Activated gamma-delta T cell treated with Interleukin-2 at 50 U/mL for 16 hours (primary cell): Measurements from ENCODE around the gene C11orf42.
"Not testable (repeated sequence)": the region's sequence is repeated elsewhere in the genome, so short reads cannot be mapped to it uniquely, and the experiment has no call there.

ENCODE experiments used
- DNase-seq: peaks from one replicate; pipeline ENCODE4 v3.0.0-alpha.2; 2020

C11orf42 gene

DNA sequence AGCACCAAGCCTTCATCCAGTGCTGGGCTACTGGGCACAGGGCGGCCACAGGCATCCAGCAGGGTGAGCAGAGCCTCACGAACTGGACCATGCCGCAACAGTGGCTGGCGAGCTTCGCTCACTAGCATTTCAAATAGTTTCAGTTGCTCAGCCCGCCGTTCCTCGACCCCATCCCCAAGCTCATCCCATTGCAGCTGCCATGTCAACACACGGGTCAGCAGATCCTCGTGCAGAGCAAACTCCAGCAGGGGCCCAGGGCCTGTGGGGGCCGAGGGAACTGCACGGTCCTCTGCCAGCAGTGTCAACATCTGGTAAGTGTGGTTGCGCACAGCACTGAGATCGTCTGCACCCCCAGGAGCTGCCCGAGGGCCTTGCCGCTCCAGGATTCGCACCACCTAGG is 18.5 kb downstream of the C11orf42 start:
- no peak for DNase-seq

DNA sequence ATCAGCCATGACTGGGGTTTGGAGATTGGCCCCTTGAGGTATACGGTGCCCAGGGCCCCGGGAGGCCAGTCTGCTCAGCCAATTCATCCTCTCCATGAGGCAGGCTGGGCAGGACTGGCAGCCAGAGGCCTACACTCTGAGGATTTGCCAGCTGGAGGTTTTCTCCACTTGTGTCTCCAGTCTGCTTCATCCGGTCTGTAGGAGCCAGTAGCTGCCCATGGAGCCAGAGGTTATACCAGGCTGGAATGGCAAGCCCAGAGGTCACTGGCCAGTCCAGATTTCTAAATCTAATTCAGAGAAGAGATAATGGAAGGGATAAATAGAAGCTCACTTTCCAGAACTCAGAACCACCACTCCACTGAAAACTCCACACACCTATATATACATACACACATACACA is 19.1 kb downstream of the C11orf42 start:
- no peak for DNase-seq

DNA sequence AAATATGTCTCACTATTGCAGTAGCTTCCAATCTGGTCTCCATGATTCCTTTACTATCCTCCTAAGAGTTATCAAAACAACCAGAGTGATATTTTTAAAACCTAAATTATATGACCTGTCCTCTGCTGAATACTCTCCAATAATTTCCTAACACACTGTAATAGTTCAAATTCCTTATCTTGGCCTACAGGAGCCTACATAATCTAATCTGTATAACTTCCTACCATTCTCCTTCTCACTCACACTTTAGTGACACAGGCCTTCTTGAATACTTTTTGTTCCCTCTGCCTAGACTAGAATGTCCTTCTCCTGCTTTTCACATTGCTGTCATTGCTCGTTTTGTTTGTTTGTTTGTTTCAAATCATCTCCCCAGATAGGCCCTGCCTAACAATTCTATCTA is 19.7 kb downstream of the C11orf42 start:
- no peak for DNase-seq

DNA sequence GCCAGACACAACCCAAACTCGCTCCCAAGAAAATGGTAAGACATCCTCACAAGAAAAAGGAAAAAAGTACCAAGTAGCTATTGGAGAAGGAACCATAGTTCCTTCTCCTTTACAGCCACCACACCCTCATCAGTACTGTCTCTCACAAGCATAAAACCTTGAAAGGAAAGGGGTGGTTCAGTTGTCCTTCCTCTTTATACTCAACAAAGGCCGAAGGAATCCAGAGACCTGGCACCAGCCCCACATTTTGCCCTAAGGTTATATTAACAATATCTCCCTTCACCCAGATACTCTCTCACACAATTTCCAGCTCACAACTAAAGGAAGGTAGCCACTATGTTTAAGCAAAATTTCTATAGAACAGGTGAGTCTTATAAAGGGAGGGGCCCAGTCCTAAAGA is 20.5 kb downstream of the C11orf42 start:
- no peak for DNase-seq

DNA sequence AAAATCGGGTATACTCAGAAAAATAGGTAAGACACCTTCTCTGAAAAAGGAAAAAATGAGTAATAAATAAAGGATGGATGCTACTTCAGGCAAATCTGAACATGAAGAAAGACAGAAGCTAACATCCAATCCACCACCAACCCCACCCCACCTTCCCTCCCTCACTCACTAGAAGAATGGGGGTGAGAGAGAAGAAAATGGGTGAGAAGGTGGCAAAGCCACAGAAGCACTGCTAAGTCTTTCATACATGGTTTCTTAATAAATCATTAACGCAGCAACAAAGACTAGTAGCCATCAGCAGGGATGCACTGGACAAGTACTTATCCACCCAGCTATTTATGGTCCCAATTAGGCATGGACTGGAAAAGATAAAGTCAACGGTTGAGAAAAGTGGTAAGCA is 23.2 kb downstream of the C11orf42 start:
- DNase-seq, result no peak

DNA sequence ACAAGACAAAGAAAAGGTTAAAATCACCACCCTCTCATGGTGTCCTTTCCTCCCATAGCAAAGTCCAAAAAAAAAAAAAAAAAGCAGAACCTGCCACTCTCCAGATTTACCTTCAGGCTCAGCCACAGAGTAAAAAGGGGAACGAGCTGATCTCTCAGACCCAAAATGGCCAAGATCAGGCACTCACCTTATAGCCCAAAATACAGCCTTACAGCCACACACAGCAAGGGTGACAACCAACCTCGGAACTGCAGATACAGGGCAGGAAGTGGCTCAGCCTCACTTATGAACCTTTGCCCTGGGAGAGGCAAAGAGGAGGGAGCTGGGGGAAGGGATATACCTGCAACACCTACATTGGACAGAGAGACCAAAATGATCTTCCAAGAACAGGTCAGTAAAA is 24.6 kb downstream of the C11orf42 start:
- DNase-seq, result peak; percentile 25

DNA sequence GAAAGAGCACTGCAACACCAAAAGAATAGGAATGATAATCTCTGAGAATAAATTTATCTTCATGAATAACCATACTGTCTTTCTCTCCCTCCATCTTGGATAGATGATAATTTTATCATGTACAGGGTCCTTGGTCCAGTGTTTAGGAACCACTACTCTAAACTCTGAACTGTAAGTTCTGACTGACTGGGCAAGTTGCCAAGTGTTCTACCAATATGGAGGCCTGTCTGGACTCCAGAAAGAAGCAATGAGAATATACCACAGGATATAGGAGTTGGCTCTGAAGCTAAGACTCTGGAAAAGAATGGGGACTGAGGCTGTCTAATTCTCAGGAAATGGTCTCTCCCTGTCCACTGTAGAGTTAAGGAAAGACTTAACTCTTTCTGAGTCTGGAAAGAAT is 27.5 kb downstream of the C11orf42 start:
- DNase-seq, result no peak

DNA sequence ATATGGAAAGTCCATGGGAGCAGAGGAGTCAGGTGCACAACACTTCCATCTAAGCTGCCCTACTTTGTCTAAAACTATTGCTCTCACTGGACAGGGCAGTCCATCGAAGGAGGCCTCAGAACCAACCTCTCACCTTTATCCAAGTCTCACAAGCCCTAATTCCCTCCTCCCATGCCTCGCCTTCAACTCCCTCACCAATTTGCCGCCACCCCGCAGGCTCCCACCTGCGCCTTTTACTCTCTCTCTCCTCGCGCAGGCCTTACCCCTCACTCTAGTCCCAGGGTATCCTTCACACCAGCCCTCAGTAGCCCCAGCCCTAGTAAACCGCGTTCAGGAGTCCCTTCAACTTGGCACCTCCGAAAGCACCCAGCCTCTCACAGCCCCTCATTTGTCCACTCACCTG is 28.6 kb downstream of the C11orf42 start:
- peak; percentile 15 for DNase-seq

DNA sequence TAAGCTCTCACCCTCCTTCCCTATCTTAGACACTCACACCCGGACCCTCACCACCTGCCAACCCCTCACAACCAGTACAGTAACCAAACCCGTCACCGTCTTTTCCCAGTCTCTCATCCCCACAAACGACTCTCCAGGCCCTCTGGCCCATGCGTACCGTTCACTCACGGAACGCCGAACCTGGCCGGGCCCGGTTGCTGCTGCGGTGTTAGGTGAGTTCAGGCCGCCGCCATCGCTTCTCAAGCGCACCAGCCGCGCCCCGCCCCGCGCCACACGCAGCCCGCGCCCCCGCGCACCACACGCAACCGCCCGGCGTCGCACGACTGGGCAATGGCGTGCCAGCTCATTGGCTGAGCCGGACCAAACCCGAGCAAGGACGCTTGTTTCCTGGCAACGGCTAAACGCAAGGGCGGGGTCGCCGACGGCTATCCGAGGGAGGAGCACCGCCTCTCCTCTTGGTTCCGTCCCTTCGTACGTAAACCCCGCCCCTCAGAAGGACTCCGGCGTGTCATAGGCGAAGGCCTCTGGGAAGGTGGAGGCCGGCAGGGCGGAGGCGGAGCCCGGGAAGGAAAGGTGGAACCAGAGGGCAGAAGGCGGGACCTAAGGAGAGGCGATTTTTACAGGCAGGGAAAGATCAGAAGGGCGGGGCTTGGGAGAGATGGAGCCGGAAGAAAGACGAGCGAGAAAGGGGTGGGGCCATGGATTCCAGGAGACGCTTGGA is 29.2 kb downstream of the C11orf42 start, which contains the start of gene FHIP1B:
FHIP1B (minus strand) TSS at position 250 of the 721 bp plus-strand sequence. CDS start 10,120 bp downstream, outside the sequence.
- DNase-seq, result peak; percentile 99

DNA sequence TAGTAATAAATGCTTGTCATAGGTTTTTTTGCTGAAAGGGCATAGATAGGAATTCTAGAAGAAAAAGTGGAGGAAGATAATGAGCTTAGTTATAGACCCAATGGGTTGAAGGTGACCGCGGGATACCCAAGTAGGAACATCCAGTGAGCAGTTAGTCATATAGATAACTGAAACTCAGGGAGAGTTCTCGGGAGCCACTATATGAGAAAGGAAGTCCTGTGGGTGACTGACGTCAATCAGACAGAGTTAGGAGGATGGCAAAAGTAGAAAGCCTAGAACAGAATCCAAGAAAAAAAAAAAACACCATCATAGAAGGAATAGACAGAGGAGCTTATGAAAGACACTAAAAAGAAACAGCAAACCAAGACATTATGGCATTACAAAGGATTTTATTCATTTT is 31.9 kb downstream of the C11orf42 start:
- no peak for DNase-seq

DNA sequence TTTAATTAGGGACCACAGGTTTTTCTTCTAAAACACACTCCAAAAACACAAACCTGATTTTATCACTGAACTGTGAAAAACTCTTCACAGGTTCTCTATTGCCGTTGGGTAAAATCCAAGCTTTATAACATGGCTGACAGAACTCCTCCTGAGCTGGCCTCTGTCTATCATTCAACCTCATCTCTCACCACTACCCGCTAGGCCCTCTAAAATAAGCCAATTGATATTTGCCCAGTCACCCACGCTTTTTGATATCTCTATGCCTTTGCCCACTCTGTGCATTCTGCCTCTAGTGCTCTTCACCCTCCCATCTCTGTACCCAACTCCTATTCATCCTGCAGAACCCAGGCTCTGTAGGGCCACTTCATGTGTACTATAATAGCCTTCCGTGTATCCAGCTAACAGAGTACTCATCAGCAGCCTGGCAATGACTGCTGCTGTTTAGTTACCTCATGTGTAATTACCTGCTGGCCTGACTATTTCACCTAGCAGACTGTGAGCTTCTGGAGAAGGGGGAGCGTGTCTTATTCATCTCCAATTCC is 32.5 kb downstream of the C11orf42 start:
- no peak for DNase-seq

DNA sequence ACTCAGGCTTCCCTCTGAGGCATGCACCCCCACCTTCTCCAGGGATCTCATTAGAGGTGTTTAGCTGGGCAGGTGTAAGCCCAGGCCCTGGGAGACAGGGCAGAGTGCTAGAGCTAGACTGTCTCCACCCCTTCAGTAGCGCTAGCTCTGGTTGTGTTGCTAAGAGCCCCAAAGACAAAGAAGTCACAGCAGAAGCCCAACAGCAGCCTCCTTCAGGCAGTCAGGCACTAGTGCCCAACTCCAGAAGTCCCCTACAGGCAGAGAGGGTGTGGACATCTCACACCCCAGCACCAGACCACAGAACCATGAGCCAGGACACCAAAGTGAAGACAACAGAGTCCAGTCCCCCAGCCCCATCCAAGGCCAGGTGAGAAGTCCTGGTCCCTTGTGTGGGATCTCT is 33.5 kb downstream of the C11orf42 start, which contains the start of gene CNGA4:
CNGA4 (plus strand) TSS at position 188 of the 400 bp plus-strand sequence; CDS start at position 306, 118 bp downstream.
- no peak for DNase-seq

DNA sequence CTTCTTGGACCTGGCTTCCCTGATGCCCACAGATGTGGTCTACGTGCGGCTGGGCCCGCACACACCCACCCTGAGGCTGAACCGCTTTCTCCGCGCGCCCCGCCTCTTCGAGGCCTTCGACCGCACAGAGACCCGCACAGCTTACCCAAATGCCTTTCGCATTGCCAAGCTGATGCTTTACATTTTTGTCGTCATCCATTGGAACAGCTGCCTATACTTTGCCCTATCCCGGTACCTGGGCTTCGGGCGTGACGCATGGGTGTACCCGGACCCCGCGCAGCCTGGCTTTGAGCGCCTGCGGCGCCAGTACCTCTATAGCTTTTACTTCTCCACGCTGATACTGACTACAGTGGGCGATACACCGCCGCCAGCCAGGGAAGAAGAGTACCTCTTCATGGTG is 34.8 kb downstream of the C11orf42 start:
- no peak for DNase-seq

DNA sequence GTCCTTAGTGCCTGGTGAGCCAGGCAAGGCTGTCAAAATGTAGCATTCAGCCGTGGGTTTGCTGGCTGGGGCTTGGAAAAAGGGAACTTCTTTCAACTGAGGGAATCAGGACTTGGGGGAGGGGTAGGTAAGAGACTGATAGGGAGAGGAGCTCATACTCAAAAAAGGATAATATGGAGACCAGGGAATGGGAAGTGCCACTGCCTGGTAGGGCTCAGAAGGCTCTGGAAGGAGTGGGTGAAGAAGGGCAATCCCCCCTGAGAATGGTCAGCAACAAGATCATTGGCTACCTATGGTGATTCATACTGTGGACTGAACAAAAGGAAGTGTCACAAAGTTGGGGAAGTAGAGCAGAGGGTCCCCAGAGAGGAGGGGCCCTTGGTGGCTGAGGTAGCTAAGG is 35.4 kb downstream of the C11orf42 start:
- no peak for DNase-seq

DNA sequence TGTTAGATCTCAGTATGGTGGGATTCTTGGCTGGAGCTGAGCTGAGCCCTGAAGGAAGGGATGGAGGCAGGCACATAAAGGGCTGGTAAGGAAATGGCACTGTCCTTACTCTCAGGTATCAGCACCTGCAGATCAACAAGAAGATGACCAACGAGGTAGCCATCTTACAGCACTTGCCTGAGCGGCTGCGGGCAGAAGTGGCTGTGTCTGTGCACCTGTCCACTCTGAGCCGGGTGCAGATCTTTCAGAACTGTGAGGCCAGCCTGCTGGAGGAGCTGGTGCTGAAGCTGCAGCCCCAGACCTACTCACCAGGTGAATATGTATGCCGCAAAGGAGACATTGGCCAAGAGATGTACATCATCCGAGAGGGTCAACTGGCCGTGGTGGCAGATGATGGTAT is 36.0 kb downstream of the C11orf42 start:
- DNase-seq, result no peak

DNA sequence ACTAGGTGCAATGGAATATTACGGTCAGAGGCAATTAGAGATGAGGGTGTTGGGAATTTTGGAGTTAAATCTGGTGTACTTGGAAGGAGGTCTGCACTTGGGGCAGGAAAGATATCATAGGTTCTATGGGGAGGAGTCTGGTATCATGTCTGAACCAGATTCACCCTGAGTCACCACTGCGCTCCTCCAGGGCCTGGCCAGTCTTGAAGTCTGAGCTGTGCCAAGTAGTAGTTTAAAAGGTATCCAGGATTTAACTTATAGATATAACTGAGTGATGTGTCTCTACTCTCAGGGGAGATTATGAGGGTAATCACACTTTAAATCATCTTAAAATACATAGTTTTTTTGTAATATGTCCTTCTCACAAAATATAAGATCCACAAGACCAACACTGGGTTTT is 40.2 kb downstream of the C11orf42 start:
- DNase-seq, result no peak

DNA sequence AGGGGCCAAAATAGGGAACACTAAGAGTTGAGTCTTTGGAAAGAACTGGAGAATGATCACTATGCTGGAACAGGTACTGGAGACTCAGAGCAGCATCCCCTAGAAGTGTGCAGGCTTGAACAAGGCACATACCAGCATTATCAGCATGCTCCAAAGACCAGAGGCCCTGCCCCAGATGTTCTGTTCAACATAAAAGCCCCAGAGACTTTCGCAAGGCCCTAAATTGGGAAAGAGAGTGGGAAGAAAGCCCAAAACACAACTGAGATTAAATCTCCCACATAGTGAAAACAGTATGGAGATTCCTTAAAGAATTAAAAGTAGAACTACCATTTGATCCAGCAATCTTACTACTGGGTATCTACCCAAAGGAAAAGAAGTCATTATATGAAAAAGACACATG is 42.9 kb downstream of the C11orf42 start:
- DNase-seq, result no peak

DNA sequence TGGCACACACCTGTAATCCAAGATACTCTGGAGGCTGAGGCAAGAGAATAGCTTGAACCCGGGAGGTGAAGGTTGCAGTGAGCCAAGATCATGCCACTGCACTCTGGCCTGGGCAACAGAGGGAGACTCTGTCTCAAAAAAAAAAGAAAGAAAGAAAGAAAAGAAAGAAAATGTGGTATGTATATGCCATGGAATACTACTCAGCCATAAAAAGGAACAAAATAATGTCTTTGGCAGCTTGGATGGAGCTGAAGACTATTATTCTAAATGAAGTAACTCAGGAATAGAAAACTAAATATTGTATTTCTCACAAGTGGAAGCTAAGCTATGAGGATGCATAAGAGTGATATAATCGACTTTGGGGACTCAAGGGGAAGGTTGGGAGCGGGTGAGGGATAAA is 43.5 kb downstream of the C11orf42 start:
- not testable (repeated sequence) for DNase-seq

DNA sequence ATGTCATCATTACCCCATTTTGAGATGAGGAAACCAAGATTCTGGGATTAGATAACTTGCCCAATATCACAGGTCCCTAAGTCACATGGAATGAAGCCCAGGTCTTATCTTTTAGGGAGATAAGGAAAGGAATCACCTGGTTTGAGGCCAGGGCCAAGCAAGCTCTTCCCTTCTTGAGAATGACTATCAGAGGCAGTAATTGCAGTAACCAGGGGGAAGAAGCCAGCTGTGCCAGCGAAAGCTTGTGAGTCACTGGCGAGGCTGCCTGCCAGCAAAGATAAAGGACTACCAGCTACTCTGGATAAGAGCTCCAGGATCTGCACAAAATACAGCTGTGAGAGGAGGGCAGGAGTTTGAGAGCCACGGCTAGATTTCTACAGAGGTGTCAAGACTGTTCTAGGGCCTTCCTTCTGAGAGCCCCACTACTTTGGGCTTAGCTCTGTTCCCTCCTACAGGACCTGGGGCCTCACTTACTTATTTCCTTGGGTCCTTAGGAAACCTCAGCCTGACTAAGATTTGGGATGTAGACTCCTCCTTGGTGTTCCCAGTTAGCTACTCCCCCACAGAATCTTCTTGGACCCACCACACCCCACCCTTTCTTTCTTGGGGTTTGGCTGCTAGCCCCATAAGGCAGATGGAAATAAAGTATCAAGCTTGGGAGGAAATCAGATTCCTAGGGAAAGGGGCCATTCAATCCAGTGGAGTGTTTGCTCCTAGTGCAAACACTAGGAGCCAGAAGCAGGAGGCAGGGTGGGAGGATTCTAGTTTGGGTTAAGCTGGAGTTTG is 44.6 kb downstream of the C11orf42 start:
- DNase-seq, result no peak

DNA sequence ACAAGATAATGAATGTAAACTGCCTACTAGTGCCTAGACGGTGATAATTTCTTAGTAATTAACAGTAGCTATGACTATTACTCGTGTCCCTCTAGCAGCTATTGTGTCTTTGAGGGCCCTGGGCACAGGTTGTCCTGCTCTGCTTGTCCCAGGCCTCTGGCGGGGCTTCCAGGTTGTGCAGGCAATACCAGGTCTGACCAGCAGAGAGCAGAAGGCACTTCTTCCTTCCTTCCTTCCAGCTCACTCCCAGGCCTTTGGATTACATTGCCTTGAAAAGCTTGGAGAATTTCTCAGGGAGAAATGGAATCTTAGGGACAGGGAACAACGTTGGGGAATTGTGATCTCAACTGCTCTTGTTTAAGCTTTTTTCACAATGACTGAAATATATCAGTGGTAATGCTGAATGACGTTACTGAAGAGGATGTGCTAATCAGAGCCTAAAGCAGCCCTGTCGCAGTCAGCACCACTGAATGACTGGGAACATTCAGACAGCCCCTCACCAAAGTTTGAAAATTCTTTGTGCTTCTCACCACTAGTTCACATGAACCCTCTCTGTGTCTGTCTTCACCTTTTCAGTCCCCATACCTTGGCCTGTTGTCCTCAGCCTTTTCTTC is 45.9 kb downstream of the C11orf42 start:
- peak; percentile 36 for DNase-seq

DNA sequence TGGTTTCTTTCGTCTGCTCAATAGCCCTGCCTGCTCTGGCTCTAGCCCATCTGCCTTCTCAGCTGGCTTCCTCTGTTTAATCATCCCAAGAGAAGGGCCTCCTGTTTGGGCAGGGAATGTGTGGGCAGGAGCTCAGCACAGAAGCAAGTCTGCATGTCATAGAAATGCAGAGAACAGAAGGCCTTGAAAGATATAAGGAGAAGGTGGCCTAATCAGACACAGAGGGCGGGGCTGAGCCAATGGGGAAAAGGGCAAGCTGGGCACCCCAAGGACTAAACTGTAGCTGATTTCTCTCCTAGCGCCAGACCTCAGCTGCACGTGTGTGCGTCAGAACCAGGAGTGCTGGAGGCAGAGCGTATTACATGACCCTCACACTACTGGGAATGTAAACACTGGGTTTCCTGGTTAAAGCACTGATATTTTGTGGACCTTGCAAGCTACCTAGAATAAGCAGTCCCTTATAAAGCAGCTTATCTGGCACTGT is 46.7 kb downstream of the C11orf42 start:
- DNase-seq, result no peak

DNA sequence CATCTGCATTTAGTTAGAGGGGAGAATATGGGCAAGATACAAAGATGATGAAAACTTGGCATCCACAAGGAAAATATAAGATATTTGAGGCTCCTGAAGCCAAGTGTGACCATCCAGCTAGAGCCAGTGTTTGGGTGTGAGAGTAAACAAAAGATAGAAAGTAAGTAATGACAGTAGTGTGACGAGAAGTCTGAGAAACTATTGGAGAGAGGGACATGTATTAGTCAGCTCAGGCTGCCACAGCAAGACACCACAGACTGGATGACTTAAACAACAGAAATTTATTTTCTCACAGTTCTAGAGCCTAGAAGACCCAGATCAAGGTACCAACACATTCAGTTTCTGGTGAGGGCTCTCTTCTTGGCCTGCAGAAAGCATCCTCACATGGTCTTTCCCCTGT is 47.8 kb downstream of the C11orf42 start:
- no peak for DNase-seq

DNA sequence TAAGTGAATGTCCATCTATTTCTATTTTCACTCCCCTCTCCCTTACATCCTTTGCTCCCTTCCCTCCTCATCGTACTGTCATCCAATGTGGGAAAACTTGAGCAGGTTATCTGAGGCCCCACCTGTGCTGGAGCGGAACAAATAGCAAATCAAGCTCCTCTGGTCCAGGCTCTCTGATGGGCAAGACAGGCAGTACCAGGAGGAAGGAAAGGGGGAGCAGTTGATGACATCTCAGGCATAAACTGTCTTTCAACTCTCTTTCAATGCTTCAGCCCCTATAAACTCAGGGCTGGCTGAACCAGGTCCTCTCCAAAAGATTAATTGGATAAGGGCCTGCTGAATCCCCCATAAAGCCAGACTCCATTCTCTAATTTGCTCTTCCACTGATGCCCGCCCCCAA is 52.8 kb downstream of the C11orf42 start:
- DNase-seq, result no peak
